Activated CD4-positive, alpha-beta T cell treated with anti-CD3 and anti-CD28 coated beads, Interleukin-2, amount 50 U/mL, for 16 hours (primary cell): ENCODE data around the gene TNFRSF19.

ENCODE experiments used
- DNase-seq: peaks from one replicate; pipeline ENCODE4 v3.0.0-alpha.2; 2020

TNFRSF19 gene

GRCh38 chr13:23690668-23691067, 120.5 kb downstream of the TNFRSF19 start:
- no peak for DNase-seq

GRCh38 chr13:23692816-23693215, 122.6 kb downstream of the TNFRSF19 start:
- no peak for DNase-seq

- no peak for DNase-seq
Observed at GRCh38 chr13:23695196-23695595, 125.0 kb downstream of the TNFRSF19 start.

GRCh38 chr13:23695711-23696464, 125.7 kb downstream of the TNFRSF19 start:
- DNase-seq = peak; percentile 41

- DNase-seq = no peak
Observed at GRCh38 chr13:23696610-23697009, 126.4 kb downstream of the TNFRSF19 start.

GRCh38 chr13:23697772-23698313, 127.6 kb downstream of the TNFRSF19 start:
- DNase-seq = no peak

GRCh38 chr13:23699271-23699670, 129.1 kb downstream of the TNFRSF19 start:
- DNase-seq = no peak

- no peak for DNase-seq
Observed at GRCh38 chr13:23701186-23701585, 131.0 kb downstream of the TNFRSF19 start.

GRCh38 chr13:23701636-23702035, 131.4 kb downstream of the TNFRSF19 start:
- DNase-seq = no peak

- DNase-seq = no peak
Observed at GRCh38 chr13:23703246-23703860, 133.1 kb downstream of the TNFRSF19 start.

GRCh38 chr13:23705583-23705982, 135.4 kb downstream of the TNFRSF19 start:
- no peak for DNase-seq

GRCh38 chr13:23707674-23708073, 137.5 kb downstream of the TNFRSF19 start:
- peak; percentile 8 for DNase-seq

GRCh38 chr13:23709536-23709935, 139.3 kb downstream of the TNFRSF19 start:
- DNase-seq = no peak

GRCh38 chr13:23710366-23710765, 140.2 kb downstream of the TNFRSF19 start:
- DNase-seq = no peak

- DNase-seq = no peak
Observed at GRCh38 chr13:23711355-23711754, 141.1 kb downstream of the TNFRSF19 start.

- no peak for DNase-seq
Observed at GRCh38 chr13:23714672-23715071, 144.5 kb downstream of the TNFRSF19 start.

GRCh38 chr13:23715092-23715761, 145.0 kb downstream of the TNFRSF19 start:
- no peak for DNase-seq

- DNase-seq = peak; percentile 21
Observed at GRCh38 chr13:23715762-23716235, 145.6 kb downstream of the TNFRSF19 start.

GRCh38 chr13:23716401-23716800, 146.2 kb downstream of the TNFRSF19 start:
- no peak for DNase-seq

- DNase-seq = no peak
Observed at GRCh38 chr13:23718996-23719395, 148.8 kb downstream of the TNFRSF19 start.

- no peak for DNase-seq
Observed at GRCh38 chr13:23722726-23723453, 152.7 kb downstream of the TNFRSF19 start.

GRCh38 chr13:23723471-23723870, 153.3 kb downstream of the TNFRSF19 start:
- DNase-seq = no peak
